PC-3 (cell line): ENCODE results near the gene FAT2. TPM values are rescaled to one million over a fixed set of nuclear protein-coding genes. Genes with fewer than 3 reads are reported as not detected.

ENCODE experiments used
- ATAC-seq: fragments of 200-7000 bp; cut with Tn5 transposase; 2 replicates; pipeline ENCODE4 v1.9.1; 2020; ENCODE audit warnings: mild to moderate bottlenecking, moderate library complexity
- BruUV-seq: library from RNA; stranded (reverse); fragments of 400-500 nt; replicated peaks from 2 replicates; lab custom pipeline; 2021; lab: Mats Ljungman, UMichigan
- CTCF ChIA-PET: fragments of 300-600 bp; sonication (Branson Sonifier 250); formaldehyde crosslinking; loops from one replicate; lab custom pipeline; 2022; ENCODE audit warnings: antibody characterized with exemption; lab: Charles Lee
- POLR2A ChIA-PET: fragments of 300-600 bp; sonication (Branson Sonifier 250); formaldehyde crosslinking; loops from one replicate; lab custom pipeline; 2022; ENCODE audit warnings: antibody characterized with exemption; ENCODE audit not compliant: unreplicated experiment; lab: Charles Lee
- DNase-seq: peaks from one replicate; pipeline ENCODE4 v3.0.0-alpha.2; 2015
- H2AFZ ChIP-seq: fragments of 300-600 bp; sonication (generic); 2 replicates; pipeline ENCODE4 v1.6.0; 2016; ENCODE audit warnings: antibody characterized with exemption, low read length
- H3F3A ChIP-seq: fragments of 300-600 bp; sonication (generic); one replicate; pipeline ENCODE4 v1.6.0; 2017; ENCODE audit warnings: antibody characterized with exemption, low read length, control low read depth, mild to moderate bottlenecking; ENCODE audit not compliant: unreplicated experiment
- H3K27ac ChIP-seq: fragments of 300-600 bp; sonication (generic); 2 replicates; pipeline ENCODE4 v1.5.1; 2016; ENCODE audit warnings: mild to moderate bottlenecking, low read length
- H3K27me3 ChIP-seq: fragments of 300-600 bp; sonication (generic); 2 replicates; pipeline ENCODE4 v1.6.1; 2016; ENCODE audit warnings: low read length, mixed read lengths
- H3K36me3 ChIP-seq: fragments of 300-600 bp; sonication (generic); 2 replicates; pipeline ENCODE4 v1.6.1; 2016; ENCODE audit warnings: low read depth, mixed run types, low read length, mixed read lengths
- H3K4me1 ChIP-seq: fragments of 300-600 bp; sonication (generic); 2 replicates; pipeline ENCODE4 v1.5.1; 2016; ENCODE audit warnings: low read length; ENCODE audit not compliant: insufficient read depth
- H3K4me2 ChIP-seq: fragments of 300-600 bp; sonication (generic); 2 replicates; pipeline ENCODE4 v1.6.0; 2016; ENCODE audit warnings: low read length
- H3K4me3 ChIP-seq: fragments of 300-600 bp; sonication (generic); 2 replicates; pipeline ENCODE4 v1.5.1; 2016; ENCODE audit warnings: mild to moderate bottlenecking, low read length, mixed read lengths
- H3K79me2 ChIP-seq: fragments of 300-600 bp; sonication (generic); 2 replicates; pipeline ENCODE4 v1.6.1; 2017; ENCODE audit warnings: low read length, mixed read lengths
- H3K9ac ChIP-seq: fragments of 300-600 bp; sonication (generic); 2 replicates; pipeline ENCODE4 v1.6.0; 2016; ENCODE audit warnings: mild to moderate bottlenecking, low read length
- H3K9me2 ChIP-seq: fragments of 300-600 bp; sonication (generic); replicated peaks from 2 replicates; pipeline ENCODE4 v1.6.1; 2016; ENCODE audit warnings: mixed run types, low read length, mixed read lengths
- H3K9me3 ChIP-seq: fragments of 300-600 bp; sonication (generic); 2 replicates; pipeline ENCODE4 v1.6.1; 2016; ENCODE audit warnings: low read length, mixed read lengths
- H4K20me1 ChIP-seq: fragments of 300-600 bp; sonication (generic); 2 replicates; pipeline ENCODE4 v1.6.1; 2016; ENCODE audit warnings: low read length, mixed read lengths
- CTCF ChIP-seq: fragments of 300-600 bp; sonication (generic); conservative IDR thresholded peaks from 2 replicates; pipeline ENCODE4 v1.5.1; 2017; ENCODE audit warnings: antibody characterized with exemption, low read depth, mild to moderate bottlenecking, low read length
- EZH2 ChIP-seq: fragments of 300-600 bp; sonication (generic); IDR thresholded peaks from one replicate; pipeline ENCODE4 v1.6.1; 2017; ENCODE audit warnings: antibody characterized with exemption, mild to moderate bottlenecking, low read length; ENCODE audit not compliant: unreplicated experiment
- EZH2phosphoT487 ChIP-seq: fragments of 300-600 bp; sonication (generic); IDR thresholded peaks from 2 replicates; pipeline ENCODE4 v1.6.1; 2018; ENCODE audit warnings: mild to moderate bottlenecking, antibody characterized with exemption, low read length, borderline replicate concordance
- intact Hi-C: fragments of 100-400 bp; cut with micrococcal nuclease; formaldehyde crosslinking; loops from 2 replicates; pipeline ENCODE4 v1.9.0; 2023
- total RNA-seq: library from RNA; depleted of rRNA; stranded (reverse); fragments of >200 nt; gene quantifications from 2 replicates; pipeline ENCODE4 v1.2.3, GENCODE V29; 2014

Gene FAT2
- total RNA-seq, 1 experiment from 2014 or later: not detected

DNA sequence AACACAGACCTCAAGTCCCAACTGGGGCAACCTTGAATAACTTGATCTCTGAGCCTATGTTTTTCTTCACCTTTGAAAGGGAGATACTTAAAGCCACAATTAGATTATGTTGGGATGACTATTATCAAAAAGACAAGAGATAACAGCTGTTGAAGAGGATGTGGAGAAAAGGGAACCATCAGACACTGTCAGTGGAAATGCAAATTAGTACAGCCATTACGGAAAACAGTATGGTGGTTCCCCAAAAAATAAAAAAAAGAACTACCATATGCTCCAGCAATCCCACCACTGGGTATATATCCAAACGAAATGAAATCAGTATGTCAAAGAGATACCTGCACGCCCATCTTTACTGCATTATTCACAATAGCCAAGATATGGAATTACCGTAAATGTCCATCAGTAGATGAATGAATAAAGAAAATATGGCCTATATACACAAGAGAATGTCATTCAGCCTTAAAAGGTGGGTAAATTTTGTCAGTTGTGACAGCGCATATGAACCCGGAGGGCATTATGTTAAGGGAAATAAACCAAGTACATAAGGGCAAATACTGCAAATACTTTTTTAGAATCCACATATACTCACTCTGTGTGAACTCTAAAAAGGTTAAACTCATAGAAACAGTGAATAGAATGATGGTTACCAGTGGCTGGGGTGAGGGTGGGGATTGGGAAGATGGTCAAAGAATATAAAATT is 12.7 kb downstream of the FAT2 start:
- Histone ChIP-seq H3K4me1 (peaks cover 3% of the 10 kb centered on the region; the same call in 1 of the 2 replicates), H3K4me2 (no peak overlapping the region), H3K27ac (no peak overlapping the region), H3K79me2 (no peaks in the 10 kb centered on the region), H3K4me3 (no peak overlapping the region), H3K36me3 (no peaks in the 10 kb centered on the region), H3F3A (no peaks in the 10 kb centered on the region), H3K27me3 (no peaks in the 10 kb centered on the region), H3K9me2 (no peaks in the 10 kb centered on the region), H3K9ac (no peak overlapping the region), H2AFZ (no peak overlapping the region), H4K20me1 (no peaks in the 10 kb centered on the region), H3K9me3 (no peaks in the 10 kb centered on the region)
- intact Hi-C loops: no loop called here
- TF ChIP-seq CTCF: no peak
- no peak for TF ChIP-seq EZH2phosphoT487
- no peak for TF ChIP-seq EZH2
- no TSS peak for BruUV-seq
- no peak for ATAC-seq
- CTCF ChIA-PET: no interaction called here
- no peak for DNase-seq
- POLR2A ChIA-PET: no interaction called here

DNA sequence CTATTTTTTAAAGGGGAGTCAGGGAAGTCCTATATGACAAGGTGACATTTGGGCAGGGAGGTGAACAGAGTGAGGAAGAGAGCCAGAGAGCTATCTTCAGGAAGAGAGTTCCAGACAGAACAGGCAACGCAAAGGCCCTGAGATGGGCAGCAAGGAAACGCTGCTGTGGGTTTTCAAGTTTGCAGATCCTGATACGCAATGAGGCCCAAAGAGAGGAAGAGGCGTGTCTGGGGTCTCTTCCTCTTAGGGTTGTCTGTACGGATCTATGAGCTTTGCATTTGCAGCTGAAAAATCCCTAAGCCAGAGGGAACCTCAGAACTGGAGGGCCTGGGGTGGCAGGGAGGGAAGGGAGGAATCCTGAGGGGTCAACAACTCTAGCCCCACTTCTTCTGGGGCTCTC is 13.6 kb downstream of the FAT2 start:
- Histone ChIP-seq H2AFZ (no peak overlapping the region), H3K9ac (no peak overlapping the region), H3K79me2 (no peaks in the 10 kb centered on the region), H3K4me1 (peaks cover 3% of the 10 kb centered on the region; the same call in 1 of the 2 replicates), H3F3A (no peaks in the 10 kb centered on the region), H3K9me2 (no peaks in the 10 kb centered on the region), H3K9me3 (no peaks in the 10 kb centered on the region), H4K20me1 (no peaks in the 10 kb centered on the region), H3K36me3 (no peaks in the 10 kb centered on the region), H3K27ac (no peak overlapping the region), H3K4me2 (no peak overlapping the region), H3K4me3 (no peak overlapping the region), H3K27me3 (no peaks in the 10 kb centered on the region)
- DNase-seq (no peak), ATAC-seq (no peak)
- POLR2A ChIA-PET: no interaction called here
- TF ChIP-seq CTCF (no peak), EZH2phosphoT487 (no peak), EZH2 (no peak)
- BruUV-seq: no TSS peak
- CTCF ChIA-PET: no interaction called here
- intact Hi-C loops: no loop called here

DNA sequence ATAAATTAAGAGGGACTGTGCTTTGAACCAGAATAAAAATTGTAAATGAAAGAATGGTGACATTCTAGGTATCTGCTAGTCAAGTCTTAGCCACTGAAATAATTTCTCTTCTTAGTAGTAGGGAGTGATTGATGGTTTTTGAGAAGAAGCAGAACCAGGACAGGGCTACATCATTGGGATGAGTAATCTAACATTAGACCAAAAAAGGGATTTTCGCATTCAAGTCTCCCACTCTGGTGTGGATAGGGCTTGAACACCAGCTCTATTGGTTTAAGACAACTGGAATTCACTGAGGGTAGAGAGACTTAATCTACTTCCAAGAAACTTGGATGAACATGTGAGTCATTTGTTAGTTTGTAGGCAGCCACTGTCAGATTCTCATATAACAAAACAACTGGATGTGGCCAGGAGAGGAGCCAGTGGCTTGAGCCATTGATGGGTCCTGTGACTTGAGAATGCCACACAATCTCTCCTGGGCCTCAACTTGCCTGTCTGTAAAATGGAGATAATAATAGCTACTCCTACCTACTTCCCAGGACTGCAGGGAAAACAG is 16.6 kb downstream of the FAT2 start:
- peak; percentile 68 for ATAC-seq
- Histone ChIP-seq H3K9me3 (no peaks in the 10 kb centered on the region), H3K4me1 (peaks cover 21% of the 10 kb centered on the region), H3K27ac (no peak overlapping the region), H3K4me2 (no peak overlapping the region), H4K20me1 (no peaks in the 10 kb centered on the region), H3K36me3 (no peaks in the 10 kb centered on the region), H3F3A (no peaks in the 10 kb centered on the region), H3K9ac (no peak overlapping the region), H3K4me3 (no peak overlapping the region), H3K9me2 (no peaks in the 10 kb centered on the region), H3K27me3 (no peaks in the 10 kb centered on the region), H3K79me2 (no peaks in the 10 kb centered on the region), H2AFZ (no peak overlapping the region)
- intact Hi-C loops: no loop called here
- CTCF ChIA-PET: no interaction called here
- POLR2A ChIA-PET: interaction anchor here (0.5 kb wide), 1 partner anchor 65 kb away, joined by 13 read pairs; no protein-coding TSS in a partner anchor
- TF ChIP-seq CTCF: no peak
- TF ChIP-seq EZH2: no peak
- no peak for TF ChIP-seq EZH2phosphoT487
- peak; percentile 49 for DNase-seq
- no TSS peak for BruUV-seq
